Activated CD4-positive, alpha-beta T cell treated with anti-CD3 and anti-CD28 coated beads, Interleukin-10, Interleukin-2, amounts not matched to agents 100 ng/mL and 50 ng/mL, durations not matched to agents 16 hours and 8 hours (primary cell): ENCODE measurements around the gene PHF20.
"Not testable (repeated sequence)": the region's sequence is repeated elsewhere in the genome, so short reads cannot be mapped to it uniquely, and the experiment has no call there.

ENCODE experiments used
- DNase-seq: peaks from one replicate; pipeline ENCODE4 v3.0.0-alpha.2; 2020

Gene PHF20

GRCh38 chr20:35887393-35888064 lies 115.7 kb downstream of the PHF20 start:
- DNase-seq: no peak

GRCh38 chr20:35888657-35889056 lies 116.8 kb downstream of the PHF20 start:
- no peak for DNase-seq

GRCh38 chr20:35891375-35891774 lies 119.6 kb downstream of the PHF20 start:
- DNase-seq: no peak

- DNase-seq: no peak
These were observed 121.1 kb downstream of the PHF20 start for GRCh38 chr20:35892871-35893270.

- peak; percentile 85 for DNase-seq
These were observed 122.1 kb downstream of the PHF20 start for GRCh38 chr20:35893942-35894341.

GRCh38 chr20:35895516-35895915 lies 123.7 kb downstream of the PHF20 start:
- DNase-seq: not testable (repeated sequence)

- no peak for DNase-seq
These were observed 127.2 kb downstream of the PHF20 start for GRCh38 chr20:35899064-35899463.

- not testable (repeated sequence) for DNase-seq
These were observed 129.4 kb downstream of the PHF20 start for GRCh38 chr20:35901230-35901629.

- DNase-seq: no peak
These were observed 130.1 kb downstream of the PHF20 start for GRCh38 chr20:35901678-35902544.

- no peak for DNase-seq
These were observed 130.7 kb downstream of the PHF20 start for GRCh38 chr20:35902545-35902941.

- DNase-seq: no peak
These were observed 132.0 kb downstream of the PHF20 start for GRCh38 chr20:35903843-35904242.

- no peak for DNase-seq
These were observed 133.3 kb downstream of the PHF20 start for GRCh38 chr20:35904982-35905663.

- no peak for DNase-seq
These were observed 135.3 kb downstream of the PHF20 start for GRCh38 chr20:35907017-35907701.

GRCh38 chr20:35908007-35908406 lies 136.2 kb downstream of the PHF20 start:
- DNase-seq: no peak

- DNase-seq: peak; percentile 28
These were observed 137.4 kb downstream of the PHF20 start for GRCh38 chr20:35909176-35909575.

GRCh38 chr20:35909796-35910195 lies 138.0 kb downstream of the PHF20 start:
- no peak for DNase-seq

GRCh38 chr20:35910254-35910653 lies 138.4 kb downstream of the PHF20 start:
- no peak for DNase-seq

- no peak for DNase-seq
These were observed 141.1 kb downstream of the PHF20 start for GRCh38 chr20:35912881-35913280.

GRCh38 chr20:35917077-35917476 lies 145.3 kb downstream of the PHF20 start:
- no peak for DNase-seq

- no peak for DNase-seq
These were observed 146.2 kb downstream of the PHF20 start for GRCh38 chr20:35918021-35918420.

- DNase-seq: no peak
These were observed 148.7 kb downstream of the PHF20 start for GRCh38 chr20:35920523-35920922.

- DNase-seq: no peak
These were observed 157.5 kb downstream of the PHF20 start for GRCh38 chr20:35929301-35929700.

GRCh38 chr20:35934050-35934449 lies 162.2 kb downstream of the PHF20 start:
- DNase-seq: no peak
